GM23338 (cell line): ENCODE measurements around the gene LCNL1. TPM values are rescaled to one million over a fixed set of nuclear protein-coding genes. Genes with fewer than 3 reads are reported as not detected.

Source experiments
- ATAC-seq: fragments of 200-7000 bp; cut with Tn5 transposase; 3 replicates; pipeline ENCODE4 v1.9.1; 2020
- DNase-seq: peaks from one replicate; pipeline ENCODE4 v3.0.0-alpha.2; 2015; ENCODE audit warnings: low spot score
- H2AFZ ChIP-seq: fragments of 200-600 bp; sonication (generic); 2 replicates; pipeline ENCODE4 v1.8.0; 2016; ENCODE audit warnings: antibody characterized with exemption, mild to moderate bottlenecking, moderate library complexity
- H3F3A ChIP-seq: fragments of 200-600 bp; sonication (generic); replicated peaks from 2 replicates; pipeline ENCODE4 v1.8.0; 2017; ENCODE audit warnings: antibody characterized with exemption, mixed run types, low read depth
- H3K27ac ChIP-seq: fragments of 200-600 bp; sonication (generic); 2 replicates; pipeline ENCODE4 v1.6.1; 2016; ENCODE audit warnings: low read depth
- H3K27me3 ChIP-seq: fragments of 200-600 bp; sonication (generic); 2 replicates; pipeline ENCODE4 v1.8.0; 2016; ENCODE audit warnings: mild to moderate bottlenecking, mixed run types, moderate library complexity; ENCODE audit not compliant: insufficient read depth
- H3K36me3 ChIP-seq: fragments of 200-600 bp; sonication (generic); 2 replicates; pipeline ENCODE4 v1.8.0; 2016; ENCODE audit warnings: mild to moderate bottlenecking; ENCODE audit not compliant: insufficient read depth
- H3K4me1 ChIP-seq: fragments of 200-600 bp; sonication (generic); 2 replicates; pipeline ENCODE4 v1.8.0; 2016; ENCODE audit warnings: mild to moderate bottlenecking, moderate library complexity; ENCODE audit not compliant: insufficient read depth
- H3K4me2 ChIP-seq: fragments of 200-600 bp; sonication (generic); 2 replicates; pipeline ENCODE4 v1.7.1; 2017; ENCODE audit warnings: mixed run types
- H3K4me3 ChIP-seq: fragments of 200-600 bp; sonication (generic); 2 replicates; pipeline ENCODE4 v1.6.1; 2016; ENCODE audit warnings: mixed run types
- H3K79me2 ChIP-seq: fragments of 200-600 bp; sonication (generic); replicated peaks from 2 replicates; pipeline ENCODE4 v1.8.0; 2017; ENCODE audit warnings: mild to moderate bottlenecking; ENCODE audit not compliant: insufficient read depth
- H3K9me2 ChIP-seq: fragments of 200-600 bp; sonication (generic); 2 replicates; pipeline ENCODE4 v1.8.0; 2017; ENCODE audit not compliant: insufficient read depth
- H4K20me1 ChIP-seq: fragments of 200-600 bp; sonication (generic); replicated peaks from 2 replicates; pipeline ENCODE4 v1.8.0; 2017; ENCODE audit warnings: mild to moderate bottlenecking; ENCODE audit not compliant: insufficient read depth
- H3K27ac Mint-ChIP-seq: 2 replicates; pipeline ENCODE4 v1.8.0; 2020; ENCODE audit warnings: inconsistent platforms, mild to moderate bottlenecking, moderate library complexity, mixed read lengths
- H3K27me3 Mint-ChIP-seq: 3 replicates; pipeline ENCODE4 v1.8.0; 2022; ENCODE audit warnings: low read depth, mild to moderate bottlenecking, moderate library complexity, mixed read lengths, inconsistent platforms; ENCODE audit not compliant: insufficient read depth, poor library complexity
- H3K36me3 Mint-ChIP-seq: 3 replicates; pipeline ENCODE4 v1.8.0; 2021; ENCODE audit warnings: low read depth, mild to moderate bottlenecking, inconsistent platforms, moderate library complexity, mixed read lengths
- H3K4me1 Mint-ChIP-seq: 3 replicates; pipeline ENCODE4 v1.8.0; 2020; ENCODE audit warnings: mild to moderate bottlenecking, inconsistent platforms, mixed read lengths
- H3K4me3 Mint-ChIP-seq: 3 replicates; pipeline ENCODE4 v1.8.0; 2021; ENCODE audit warnings: moderate library complexity, mild to moderate bottlenecking, inconsistent platforms, mixed read lengths
- H3K9me3 Mint-ChIP-seq: 3 replicates; pipeline ENCODE4 v1.8.0; 2020; ENCODE audit warnings: moderate library complexity, mild to moderate bottlenecking, inconsistent platforms, mixed read lengths
- CREB1 ChIP-seq: fragments of 250-450 bp; sonication (Bioruptor Pico); IDR thresholded peaks from 2 replicates; pipeline ENCODE4 v1.5.0; 2020; ENCODE audit warnings: low read depth, mild to moderate bottlenecking, moderate library complexity
- EZH2 ChIP-seq: fragments of 200-600 bp; sonication (generic); IDR thresholded peaks from one replicate; pipeline ENCODE4 v1.8.0; 2017; ENCODE audit warnings: antibody characterized with exemption, mild to moderate bottlenecking, low read depth; ENCODE audit not compliant: unreplicated experiment
- EZH2phosphoT487 ChIP-seq: fragments of 200-600 bp; sonication (generic); IDR thresholded peaks from one replicate; pipeline ENCODE4 v1.8.1; 2018; ENCODE audit warnings: antibody characterized with exemption; ENCODE audit not compliant: unreplicated experiment
- JUNB ChIP-seq: IDR thresholded peaks from one replicate; pipeline ENCODE4 v1.6.1; 2016; ENCODE audit warnings: antibody characterized with exemption; ENCODE audit not compliant: unreplicated experiment
- NANOG ChIP-seq: IDR thresholded peaks from 2 replicates; pipeline ENCODE4 v1.6.1; 2016; ENCODE audit warnings: antibody characterized with exemption, borderline replicate concordance
- POLR2AphosphoS5 ChIP-seq: IDR thresholded peaks from 2 replicates; pipeline ENCODE4 v1.6.1; 2016; ENCODE audit warnings: antibody characterized with exemption, low read depth
- STAT1 ChIP-seq: IDR thresholded peaks from one replicate; pipeline ENCODE4 v1.6.1; 2016; ENCODE audit warnings: antibody characterized with exemption; ENCODE audit not compliant: unreplicated experiment
- ZNF114 ChIP-seq: fragments of 250-450 bp; sonication (Bioruptor Pico); IDR thresholded peaks from 2 replicates; pipeline ENCODE4 v1.5.0; 2020; ENCODE audit warnings: mild to moderate bottlenecking, moderate library complexity
- ZNF331 ChIP-seq: fragments of 250-450 bp; sonication (Bioruptor Pico); IDR thresholded peaks from 2 replicates; pipeline ENCODE4 v1.5.0; 2020; ENCODE audit warnings: low read depth, mild to moderate bottlenecking, moderate library complexity
- polyA plus RNA-seq: library from polyadenylated mRNA; unstranded; fragments of >200 nt; fragmentation: Nextera tagmentation; extraction: Ambion mirVana; gene quantifications from 2 replicates; pipeline ENCODE4 v1.2.1, GENCODE V29; 2016
- total RNA-seq: library from RNA; depleted of rRNA; stranded (reverse); fragments of >200 nt; shearing (Covaris generic); gene quantifications from 2 replicates; pipeline ENCODE4 v1.2.3, GENCODE V29; 2014
- TF ChIP-seq, protein P1 (sequence below), 2 experiments: fragments of 200-600 bp in 1 of 2; sonication (generic) in 1 of 2; conservative IDR thresholded peaks; 2 replicates each; pipeline versions ENCODE4 v1.5.1 to v1.6.1; 2016 to 2017; ENCODE audit warnings: antibody characterized with exemption in 2 of 2, low read depth in 2 of 2, mild to moderate bottlenecking in 2 of 2, moderate library complexity in 1 of 2
- TF ChIP-seq, protein P2 (sequence below): fragments of 250-450 bp; sonication (Bioruptor Pico); IDR thresholded peaks from 2 replicates; pipeline ENCODE4 v1.5.0; 2020; ENCODE audit warnings: mild to moderate bottlenecking, moderate library complexity
- TF ChIP-seq, protein P3 (sequence below): IDR thresholded peaks from 2 replicates; pipeline ENCODE4 v1.6.1; 2016; ENCODE audit warnings: antibody characterized with exemption
- TF ChIP-seq, protein P4 (sequence below): IDR thresholded peaks from one replicate; pipeline ENCODE4 v1.6.1; 2018; ENCODE audit warnings: antibody characterized with exemption; ENCODE audit not compliant: unreplicated experiment

The LCNL1 gene
- total and polyA plus RNA-seq, 2 experiments from 2014 or later, result 0.11 TPM; not detected in 1

DNA sequence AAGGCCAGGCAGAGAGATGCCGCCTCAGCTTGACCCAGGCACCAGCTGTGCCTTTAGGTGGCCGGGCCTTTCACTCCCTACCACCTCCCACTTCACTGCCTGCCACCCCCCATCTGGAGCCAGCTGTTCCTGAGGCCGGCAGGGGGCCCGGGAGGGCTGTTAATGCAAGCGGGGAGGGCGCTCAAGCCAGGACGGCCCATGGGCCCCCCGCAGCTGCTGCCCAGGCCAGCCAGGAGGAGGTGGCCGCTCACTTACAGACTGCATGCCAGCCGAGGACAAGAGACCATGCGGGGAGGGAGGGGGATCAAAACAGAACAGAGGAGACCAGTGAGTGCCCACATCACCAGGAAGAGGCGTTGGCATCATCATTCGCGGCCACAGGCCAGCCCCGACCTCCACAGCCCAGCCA, 40.8 kb downstream of the LCNL1 start:
- Histone ChIP-seq H3K4me3 (no peak overlapping the region), H3K27me3 (peaks cover 14% of the 10 kb centered on the region), H3K36me3 (no peaks in the 10 kb centered on the region), H4K20me1 (no peaks in the 10 kb centered on the region), H3K4me1 (peaks cover 7% of the 10 kb centered on the region; the same call in 1 of the 2 replicates), H3F3A (0 out of 2 replicates have a peak, but pooled peaks cover 3% of the 10 kb centered on the region), H3K27ac (no peak overlapping the region), H2AFZ (no peak overlapping the region), H3K9me2 (no peaks in the 10 kb centered on the region), H3K79me2 (no peaks in the 10 kb centered on the region), H3K4me2 (no peak overlapping the region)
- Mint-ChIP-seq H3K9me3 (no peaks in the 10 kb centered on the region), H3K4me3 (no peak overlapping the region), H3K36me3 (no peaks in the 10 kb centered on the region), H3K27me3 (peaks cover 19% of the 10 kb centered on the region), H3K27ac (no peak overlapping the region), H3K4me1 (no peaks in the 10 kb centered on the region; the same call in 2 of the 3 replicates)
- DNase-seq (no peak), ATAC-seq (no peak)
- TF ChIP-seq NANOG (no peak), ZNF331 (CRISPR knock-in tag) (no peak), POLR2AphosphoS5 (no peak), CREB1 (CRISPR knock-in tag) (no peak), ZNF114 (CRISPR knock-in tag) (no peak), EZH2phosphoT487 (no peak), JUNB (no peak), EZH2 (no peak), STAT1 (no peak)
- TF ChIP-seq, protein P1, sequence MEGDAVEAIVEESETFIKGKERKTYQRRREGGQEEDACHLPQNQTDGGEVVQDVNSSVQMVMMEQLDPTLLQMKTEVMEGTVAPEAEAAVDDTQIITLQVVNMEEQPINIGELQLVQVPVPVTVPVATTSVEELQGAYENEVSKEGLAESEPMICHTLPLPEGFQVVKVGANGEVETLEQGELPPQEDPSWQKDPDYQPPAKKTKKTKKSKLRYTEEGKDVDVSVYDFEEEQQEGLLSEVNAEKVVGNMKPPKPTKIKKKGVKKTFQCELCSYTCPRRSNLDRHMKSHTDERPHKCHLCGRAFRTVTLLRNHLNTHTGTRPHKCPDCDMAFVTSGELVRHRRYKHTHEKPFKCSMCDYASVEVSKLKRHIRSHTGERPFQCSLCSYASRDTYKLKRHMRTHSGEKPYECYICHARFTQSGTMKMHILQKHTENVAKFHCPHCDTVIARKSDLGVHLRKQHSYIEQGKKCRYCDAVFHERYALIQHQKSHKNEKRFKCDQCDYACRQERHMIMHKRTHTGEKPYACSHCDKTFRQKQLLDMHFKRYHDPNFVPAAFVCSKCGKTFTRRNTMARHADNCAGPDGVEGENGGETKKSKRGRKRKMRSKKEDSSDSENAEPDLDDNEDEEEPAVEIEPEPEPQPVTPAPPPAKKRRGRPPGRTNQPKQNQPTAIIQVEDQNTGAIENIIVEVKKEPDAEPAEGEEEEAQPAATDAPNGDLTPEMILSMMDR (conservative IDR thresholded peaks at IDR 0.05; ENCODE audit: low read depth in 2 of 2), result no peak
- TF ChIP-seq, protein P2, sequence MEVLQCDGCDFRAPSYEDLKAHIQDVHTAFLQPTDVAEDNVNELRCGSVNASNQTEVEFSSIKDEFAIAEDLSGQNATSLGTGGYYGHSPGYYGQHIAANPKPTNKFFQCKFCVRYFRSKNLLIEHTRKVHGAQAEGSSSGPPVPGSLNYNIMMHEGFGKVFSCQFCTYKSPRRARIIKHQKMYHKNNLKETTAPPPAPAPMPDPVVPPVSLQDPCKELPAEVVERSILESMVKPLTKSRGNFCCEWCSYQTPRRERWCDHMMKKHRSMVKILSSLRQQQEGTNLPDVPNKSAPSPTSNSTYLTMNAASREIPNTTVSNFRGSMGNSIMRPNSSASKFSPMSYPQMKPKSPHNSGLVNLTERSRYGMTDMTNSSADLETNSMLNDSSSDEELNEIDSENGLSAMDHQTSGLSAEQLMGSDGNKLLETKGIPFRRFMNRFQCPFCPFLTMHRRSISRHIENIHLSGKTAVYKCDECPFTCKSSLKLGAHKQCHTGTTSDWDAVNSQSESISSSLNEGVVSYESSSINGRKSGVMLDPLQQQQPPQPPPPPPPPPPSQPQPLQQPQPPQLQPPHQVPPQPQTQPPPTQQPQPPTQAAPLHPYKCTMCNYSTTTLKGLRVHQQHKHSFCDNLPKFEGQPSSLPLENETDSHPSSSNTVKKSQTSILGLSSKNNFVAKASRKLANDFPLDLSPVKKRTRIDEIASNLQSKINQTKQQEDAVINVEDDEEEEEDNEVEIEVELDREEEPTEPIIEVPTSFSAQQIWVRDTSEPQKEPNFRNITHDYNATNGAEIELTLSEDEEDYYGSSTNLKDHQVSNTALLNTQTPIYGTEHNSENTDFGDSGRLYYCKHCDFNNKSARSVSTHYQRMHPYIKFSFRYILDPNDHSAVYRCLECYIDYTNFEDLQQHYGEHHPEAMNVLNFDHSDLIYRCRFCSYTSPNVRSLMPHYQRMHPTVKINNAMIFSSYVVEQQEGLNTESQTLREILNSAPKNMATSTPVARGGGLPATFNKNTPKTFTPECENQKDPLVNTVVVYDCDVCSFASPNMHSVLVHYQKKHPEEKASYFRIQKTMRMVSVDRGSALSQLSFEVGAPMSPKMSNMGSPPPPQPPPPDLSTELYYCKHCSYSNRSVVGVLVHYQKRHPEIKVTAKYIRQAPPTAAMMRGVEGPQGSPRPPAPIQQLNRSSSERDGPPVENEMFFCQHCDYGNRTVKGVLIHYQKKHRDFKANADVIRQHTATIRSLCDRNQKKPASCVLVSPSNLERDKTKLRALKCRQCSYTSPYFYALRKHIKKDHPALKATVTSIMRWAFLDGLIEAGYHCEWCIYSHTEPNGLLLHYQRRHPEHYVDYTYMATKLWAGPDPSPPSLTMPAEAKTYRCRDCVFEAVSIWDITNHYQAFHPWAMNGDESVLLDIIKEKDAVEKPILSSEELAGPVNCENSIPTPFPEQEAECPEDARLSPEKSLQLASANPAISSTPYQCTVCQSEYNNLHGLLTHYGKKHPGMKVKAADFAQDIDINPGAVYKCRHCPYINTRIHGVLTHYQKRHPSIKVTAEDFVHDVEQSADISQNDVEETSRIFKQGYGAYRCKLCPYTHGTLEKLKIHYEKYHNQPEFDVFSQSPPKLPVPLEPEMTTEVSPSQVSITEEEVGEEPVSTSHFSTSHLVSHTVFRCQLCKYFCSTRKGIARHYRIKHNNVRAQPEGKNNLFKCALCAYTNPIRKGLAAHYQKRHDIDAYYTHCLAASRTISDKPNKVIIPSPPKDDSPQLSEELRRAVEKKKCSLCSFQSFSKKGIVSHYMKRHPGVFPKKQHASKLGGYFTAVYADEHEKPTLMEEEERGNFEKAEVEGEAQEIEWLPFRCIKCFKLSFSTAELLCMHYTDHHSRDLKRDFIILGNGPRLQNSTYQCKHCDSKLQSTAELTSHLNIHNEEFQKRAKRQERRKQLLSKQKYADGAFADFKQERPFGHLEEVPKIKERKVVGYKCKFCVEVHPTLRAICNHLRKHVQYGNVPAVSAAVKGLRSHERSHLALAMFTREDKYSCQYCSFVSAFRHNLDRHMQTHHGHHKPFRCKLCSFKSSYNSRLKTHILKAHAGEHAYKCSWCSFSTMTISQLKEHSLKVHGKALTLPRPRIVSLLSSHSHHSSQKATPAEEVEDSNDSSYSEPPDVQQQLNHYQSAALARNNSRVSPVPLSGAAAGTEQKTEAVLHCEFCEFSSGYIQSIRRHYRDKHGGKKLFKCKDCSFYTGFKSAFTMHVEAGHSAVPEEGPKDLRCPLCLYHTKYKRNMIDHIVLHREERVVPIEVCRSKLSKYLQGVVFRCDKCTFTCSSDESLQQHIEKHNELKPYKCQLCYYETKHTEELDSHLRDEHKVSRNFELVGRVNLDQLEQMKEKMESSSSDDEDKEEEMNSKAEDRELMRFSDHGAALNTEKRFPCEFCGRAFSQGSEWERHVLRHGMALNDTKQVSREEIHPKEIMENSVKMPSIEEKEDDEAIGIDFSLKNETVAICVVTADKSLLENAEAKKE (CRISPR knock-in tag), result no peak
- TF ChIP-seq, protein P3, sequence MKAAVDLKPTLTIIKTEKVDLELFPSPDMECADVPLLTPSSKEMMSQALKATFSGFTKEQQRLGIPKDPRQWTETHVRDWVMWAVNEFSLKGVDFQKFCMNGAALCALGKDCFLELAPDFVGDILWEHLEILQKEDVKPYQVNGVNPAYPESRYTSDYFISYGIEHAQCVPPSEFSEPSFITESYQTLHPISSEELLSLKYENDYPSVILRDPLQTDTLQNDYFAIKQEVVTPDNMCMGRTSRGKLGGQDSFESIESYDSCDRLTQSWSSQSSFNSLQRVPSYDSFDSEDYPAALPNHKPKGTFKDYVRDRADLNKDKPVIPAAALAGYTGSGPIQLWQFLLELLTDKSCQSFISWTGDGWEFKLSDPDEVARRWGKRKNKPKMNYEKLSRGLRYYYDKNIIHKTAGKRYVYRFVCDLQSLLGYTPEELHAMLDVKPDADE, result no peak
- TF ChIP-seq, protein P4, sequence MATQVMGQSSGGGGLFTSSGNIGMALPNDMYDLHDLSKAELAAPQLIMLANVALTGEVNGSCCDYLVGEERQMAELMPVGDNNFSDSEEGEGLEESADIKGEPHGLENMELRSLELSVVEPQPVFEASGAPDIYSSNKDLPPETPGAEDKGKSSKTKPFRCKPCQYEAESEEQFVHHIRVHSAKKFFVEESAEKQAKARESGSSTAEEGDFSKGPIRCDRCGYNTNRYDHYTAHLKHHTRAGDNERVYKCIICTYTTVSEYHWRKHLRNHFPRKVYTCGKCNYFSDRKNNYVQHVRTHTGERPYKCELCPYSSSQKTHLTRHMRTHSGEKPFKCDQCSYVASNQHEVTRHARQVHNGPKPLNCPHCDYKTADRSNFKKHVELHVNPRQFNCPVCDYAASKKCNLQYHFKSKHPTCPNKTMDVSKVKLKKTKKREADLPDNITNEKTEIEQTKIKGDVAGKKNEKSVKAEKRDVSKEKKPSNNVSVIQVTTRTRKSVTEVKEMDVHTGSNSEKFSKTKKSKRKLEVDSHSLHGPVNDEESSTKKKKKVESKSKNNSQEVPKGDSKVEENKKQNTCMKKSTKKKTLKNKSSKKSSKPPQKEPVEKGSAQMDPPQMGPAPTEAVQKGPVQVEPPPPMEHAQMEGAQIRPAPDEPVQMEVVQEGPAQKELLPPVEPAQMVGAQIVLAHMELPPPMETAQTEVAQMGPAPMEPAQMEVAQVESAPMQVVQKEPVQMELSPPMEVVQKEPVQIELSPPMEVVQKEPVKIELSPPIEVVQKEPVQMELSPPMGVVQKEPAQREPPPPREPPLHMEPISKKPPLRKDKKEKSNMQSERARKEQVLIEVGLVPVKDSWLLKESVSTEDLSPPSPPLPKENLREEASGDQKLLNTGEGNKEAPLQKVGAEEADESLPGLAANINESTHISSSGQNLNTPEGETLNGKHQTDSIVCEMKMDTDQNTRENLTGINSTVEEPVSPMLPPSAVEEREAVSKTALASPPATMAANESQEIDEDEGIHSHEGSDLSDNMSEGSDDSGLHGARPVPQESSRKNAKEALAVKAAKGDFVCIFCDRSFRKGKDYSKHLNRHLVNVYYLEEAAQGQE, result no peak
